Measurements from ENCODE around the gene COL1A1.

Gene COL1A1

GRCh38 chr17:50186661-50187393 lies 14.6 kb downstream of the COL1A1 start:
- no peak for ATAC-seq
- TF ChIP-seq ZNF8 (CRISPR knock-in tag; IDR thresholded peaks at IDR 0.05) (no peak), CSDC2 (CRISPR knock-in tag; IDR thresholded peaks at IDR 0.05) (no peak), GLIS3 (CRISPR knock-in tag; IDR thresholded peaks at IDR 0.05) (no peak)

- TF ChIP-seq PATZ1 (CRISPR knock-in tag; IDR thresholded peaks at IDR 0.05; ENCODE audit: borderline replicate concordance) (no peak), ZFP30 (CRISPR knock-in tag; IDR thresholded peaks at IDR 0.05) (no peak), TSHZ2 (CRISPR knock-in tag; IDR thresholded peaks at IDR 0.05) (no peak), ISL1 (CRISPR knock-in tag; IDR thresholded peaks at IDR 0.05) (no peak), ZNF565 (CRISPR knock-in tag; conservative IDR thresholded peaks at IDR 0.05; ENCODE audit: low read depth) (no peak), RARB (CRISPR knock-in tag; IDR thresholded peaks at IDR 0.05) (no peak), TCF4 (CRISPR knock-in tag; IDR thresholded peaks at IDR 0.05; ENCODE audit: borderline replicate concordance) (no peak), ZC3H10 (CRISPR knock-in tag; IDR thresholded peaks at IDR 0.05) (no peak), ARNTL (CRISPR knock-in tag; IDR thresholded peaks at IDR 0.05; ENCODE audit: borderline replicate concordance, low read depth) (no peak), SNAI2 (CRISPR knock-in tag; IDR thresholded peaks at IDR 0.05) (no peak)
- TF ChIP-seq, protein P1, sequence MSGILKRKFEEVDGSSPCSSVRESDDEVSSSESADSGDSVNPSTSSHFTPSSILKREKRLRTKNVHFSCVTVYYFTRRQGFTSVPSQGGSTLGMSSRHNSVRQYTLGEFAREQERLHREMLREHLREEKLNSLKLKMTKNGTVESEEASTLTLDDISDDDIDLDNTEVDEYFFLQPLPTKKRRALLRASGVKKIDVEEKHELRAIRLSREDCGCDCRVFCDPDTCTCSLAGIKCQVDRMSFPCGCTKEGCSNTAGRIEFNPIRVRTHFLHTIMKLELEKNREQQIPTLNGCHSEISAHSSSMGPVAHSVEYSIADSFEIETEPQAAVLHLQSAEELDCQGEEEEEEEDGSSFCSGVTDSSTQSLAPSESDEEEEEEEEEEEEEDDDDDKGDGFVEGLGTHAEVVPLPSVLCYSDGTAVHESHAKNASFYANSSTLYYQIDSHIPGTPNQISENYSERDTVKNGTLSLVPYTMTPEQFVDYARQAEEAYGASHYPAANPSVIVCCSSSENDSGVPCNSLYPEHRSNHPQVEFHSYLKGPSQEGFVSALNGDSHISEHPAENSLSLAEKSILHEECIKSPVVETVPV (CRISPR knock-in tag; IDR thresholded peaks at IDR 0.05), result no peak
- no peak for ATAC-seq
Measured at GRCh38 chr17:50185631-50186471, 15.6 kb downstream of the COL1A1 start.

GRCh38 chr17:50184611-50185398 lies 16.6 kb downstream of the COL1A1 start:
- no peak for ATAC-seq
- TF ChIP-seq OSR1 (CRISPR knock-in tag; IDR thresholded peaks at IDR 0.05), result no peak
- TF ChIP-seq ZNF8 (CRISPR knock-in tag; IDR thresholded peaks at IDR 0.05), result no peak
- TF ChIP-seq SNAI2 (CRISPR knock-in tag; IDR thresholded peaks at IDR 0.05), result no peak
- TF ChIP-seq ARNTL (CRISPR knock-in tag; IDR thresholded peaks at IDR 0.05; ENCODE audit: borderline replicate concordance, low read depth), result no peak
- no peak for TF ChIP-seq PPARA (CRISPR knock-in tag; IDR thresholded peaks at IDR 0.05; ENCODE audit: borderline replicate concordance)
- no peak for TF ChIP-seq ZC3H10 (CRISPR knock-in tag; IDR thresholded peaks at IDR 0.05)
- TF ChIP-seq ZNF565 (CRISPR knock-in tag; conservative IDR thresholded peaks at IDR 0.05; ENCODE audit: low read depth), result no peak
- no peak for TF ChIP-seq TSHZ2 (CRISPR knock-in tag; IDR thresholded peaks at IDR 0.05)
- TF ChIP-seq ZFP3 (CRISPR knock-in tag; IDR thresholded peaks at IDR 0.05), result no peak
- no peak for TF ChIP-seq RARB (CRISPR knock-in tag; IDR thresholded peaks at IDR 0.05)
- no peak for TF ChIP-seq ESRRG (CRISPR knock-in tag; IDR thresholded peaks at IDR 0.05)
- no peak for TF ChIP-seq GLIS3 (CRISPR knock-in tag; IDR thresholded peaks at IDR 0.05)
- no peak for TF ChIP-seq PATZ1 (CRISPR knock-in tag; IDR thresholded peaks at IDR 0.05; ENCODE audit: borderline replicate concordance)
- TF ChIP-seq CSDC2 (CRISPR knock-in tag; IDR thresholded peaks at IDR 0.05), result no peak
- TF ChIP-seq ZNF70 (CRISPR knock-in tag; IDR thresholded peaks at IDR 0.05), result no peak
- no peak for TF ChIP-seq TOX (CRISPR knock-in tag; IDR thresholded peaks at IDR 0.05; ENCODE audit: borderline replicate concordance)
- no peak for TF ChIP-seq TCF4 (CRISPR knock-in tag; IDR thresholded peaks at IDR 0.05; ENCODE audit: borderline replicate concordance)

Data from SK-N-SH treated with all-trans-retinoic acid at 6 μM for 48 hours (cell line).